Lung (tissue), 12 donors: Measurements from ENCODE around the gene SLC5A3. TPM values are rescaled to one million over a fixed set of nuclear protein-coding genes. Genes with fewer than 3 reads are reported as not detected.

ENCODE experiments used
- ATAC-seq: fragments of 200-7000 bp; cut with Tn5 transposase; one replicate; pipeline ENCODE4 v1.9.1; 2020; ENCODE audit warnings: moderate number of reproducible peaks; ENCODE audit not compliant: insufficient read depth, low FRiP score
- DNase-seq, 3 donors: peaks; one replicate each; pipeline ENCODE4 v3.0.0-alpha.2; 2013 to 2017
- H3K27ac ChIP-seq, 2 donors: one replicate each; pipeline ENCODE4 v1.5.1; 2013; ENCODE audit warnings: mild to moderate bottlenecking in 2 of 2, moderate library complexity in 2 of 2, control low read depth in 1 of 2, inconsistent platforms in 1 of 2, low read depth in 1 of 2, low read length in 1 of 2
- H3K27me3 ChIP-seq, 3 donors: one replicate each; pipeline ENCODE4 v1.5.1; 2013; ENCODE audit warnings: low read length in 2 of 3; ENCODE audit not compliant: control insufficient read depth in 3 of 3, insufficient read depth in 3 of 3
- H3K36me3 ChIP-seq, 4 donors: one replicate each; pipeline ENCODE4 v1.5.1; 2013; ENCODE audit warnings: low read length in 4 of 4, mild to moderate bottlenecking in 1 of 4, moderate library complexity in 1 of 4; ENCODE audit not compliant: control insufficient read depth in 4 of 4, insufficient read depth in 4 of 4
- H3K4me1 ChIP-seq, 5 donors: one replicate each; pipeline ENCODE4 v1.5.1; 2013; ENCODE audit warnings: low read length in 5 of 5, mild to moderate bottlenecking in 2 of 5, moderate library complexity in 1 of 5; ENCODE audit not compliant: control insufficient read depth in 5 of 5, insufficient read depth in 5 of 5
- H3K4me3 ChIP-seq: one replicate; pipeline ENCODE4 v1.5.1; 2013; ENCODE audit warnings: mild to moderate bottlenecking, control low read depth, moderate library complexity
- H3K9ac ChIP-seq, 2 donors: one replicate each; pipeline ENCODE4 v1.5.1; 2013; ENCODE audit warnings: low read length in 2 of 2, control low read depth in 1 of 2; ENCODE audit not compliant: insufficient read depth in 1 of 2
- H3K9me3 ChIP-seq, 4 donors: one replicate each; pipeline ENCODE4 v1.5.1; 2013; ENCODE audit warnings: low read length in 3 of 4, mild to moderate bottlenecking in 1 of 4, moderate library complexity in 1 of 4; ENCODE audit not compliant: control insufficient read depth in 4 of 4, insufficient read depth in 3 of 4
- CTCF ChIP-seq: IDR thresholded peaks from 2 replicates; pipeline ENCODE4 v1.5.1; 2012; ENCODE audit warnings: mild to moderate bottlenecking; ENCODE audit errors: control extremely low read depth, extremely low read depth
- WGBS, 2 donors: extraction: QIAGEN DNeasy Blood & Tissue Kit; methylation state at CpG; one replicate each; pipeline ENCODE4 v1.1.7; 2013; 5-methylcytosine and 5-hydroxymethylcytosine counted together
- polyA plus RNA-seq, 2 donors: library from polyadenylated mRNA; stranded (reverse); fragments of 200-250 nt; gene quantifications; one replicate each; pipeline ENCODE4 v1.2.1, GENCODE V29; 2013
- total RNA-seq, 2 donors: library from RNA; depleted of rRNA in 1 of 2; stranded (reverse); fragments of >200 nt in 1 of 2; gene quantifications; one replicate each; pipeline ENCODE4 v1.2.1, GENCODE V29; 2014 to 2021
- donor health status: control.
- donor health status: control.
- donor health status: Bipolar disorder and iron deficiency.
- donor health status: healthy.
- donor health status: DM: yes; HTN: yes; CAD: no.

The SLC5A3 gene
- total and polyA plus RNA-seq, 4 donors = 1.8 to 49.1 (median 7.0) TPM

- WGBS, 2 donors = 87 to 91% methylated on average over 2 of the region's 2 CpGs
- peaks cover 5 to 16% (median 11%) of the 10 kb centered on the region in 4 donors for H3K36me3 ChIP-seq
- no peak for TF ChIP-seq CTCF
- DNase-seq (no peak), ATAC-seq (no peak)
- no peaks in the 10 kb centered on the region for H3K9me3 ChIP-seq
- H3K4me3 ChIP-seq = no peak overlapping the region
- peaks cover 0 to 24% (median 4%) of the 10 kb centered on the region in 5 donors for H3K4me1 ChIP-seq
- no peak overlapping the region for H3K27ac ChIP-seq
- no peaks in the 10 kb centered on the region for H3K27me3 ChIP-seq
- H3K9ac ChIP-seq = no peak overlapping the region
These were observed 24.1 kb downstream of the SLC5A3 start for GRCh38 chr21:34097442-34097841.

GRCh38 chr21:34100337-34100736 is 27.0 kb downstream of the SLC5A3 start:
- H3K27ac ChIP-seq = no peak overlapping the region
- H3K9ac ChIP-seq = no peak overlapping the region
- DNase-seq (no peak), ATAC-seq (no peak)
- WGBS, 2 donors = 87 to 95% methylated on average over 2 of the region's 2 CpGs
- no peaks in the 10 kb centered on the region for H3K9me3 ChIP-seq
- H3K27me3 ChIP-seq = no peaks in the 10 kb centered on the region
- no peak for TF ChIP-seq CTCF
- H3K36me3 ChIP-seq = peaks cover 2 to 14% (median 9%) of the 10 kb centered on the region in 4 donors
- no peak overlapping the region for H3K4me3 ChIP-seq
- H3K4me1 ChIP-seq = peaks cover 0 to 20% (median 4%) of the 10 kb centered on the region in 5 donors

- ATAC-seq (no peak), DNase-seq (no peak)
- 64 to 82% methylated on average over 4 of the region's 4 CpGs for WGBS, 2 donors
- peaks cover 0 to 10% (median 8%) of the 10 kb centered on the region in 4 donors for H3K36me3 ChIP-seq
- TF ChIP-seq CTCF = no peak
- no peak overlapping the region for H3K4me3 ChIP-seq
- H3K27me3 ChIP-seq = no peaks in the 10 kb centered on the region
- no peak overlapping the region for H3K27ac ChIP-seq
- H3K9me3 ChIP-seq = no peaks in the 10 kb centered on the region
- H3K9ac ChIP-seq = no peak overlapping the region
- H3K4me1 ChIP-seq = peaks cover 0 to 20% (median 4%) of the 10 kb centered on the region in 5 donors
These were observed 27.4 kb downstream of the SLC5A3 start for GRCh38 chr21:34100790-34101189.

- Histone ChIP-seq H3K4me3 (no peak overlapping the region), H3K9me3 (no peaks in the 10 kb centered on the region), H3K36me3 (peaks cover 0 to 2% (median 0%) of the 10 kb centered on the region in 4 donors), H3K4me1 (peaks cover 0 to 11% (median 0%) of the 10 kb centered on the region in 5 donors), H3K9ac (no peak overlapping the region), H3K27ac (no peak overlapping the region), H3K27me3 (no peaks in the 10 kb centered on the region)
- no peak for TF ChIP-seq CTCF
- DNase-seq (no peak), ATAC-seq (no peak)
These were observed 32.7 kb downstream of the SLC5A3 start for GRCh38 chr21:34105947-34106541.
